GM18519 (cell line): ENCODE results near the gene ELFN2.
"Not testable (repeated sequence)": the region's sequence is repeated elsewhere in the genome, so short reads cannot be mapped to it uniquely, and the experiment has no call there.

Experiments
- ATAC-seq: cut with Tn5 transposase; IDR thresholded peaks from one replicate; pipeline ENCODE4 v1.9.1; 2021; ENCODE audit warnings: mild to moderate bottlenecking, moderate library complexity; ENCODE audit not compliant: unreplicated experiment, low FRiP score

ELFN2 gene

DNA sequence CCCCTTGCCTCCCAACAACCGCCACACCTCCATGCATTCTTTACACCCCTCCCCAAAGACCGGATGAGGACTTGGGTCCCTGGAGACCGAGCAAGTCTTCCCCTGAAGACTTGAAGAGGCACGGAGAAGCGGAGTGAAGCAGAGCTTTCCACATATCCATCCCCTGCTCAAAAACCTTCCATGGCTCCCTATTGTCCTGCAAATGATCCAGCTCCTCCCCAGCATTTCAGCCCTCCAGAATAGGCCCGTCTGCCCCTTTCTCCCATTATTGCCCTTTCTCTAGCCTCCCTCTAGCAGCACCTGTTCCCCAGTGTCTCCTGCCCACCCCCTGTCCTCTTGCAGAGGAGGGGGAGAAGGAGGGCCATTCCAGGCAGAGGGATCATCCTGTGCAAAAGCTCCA, 85.2 kb downstream of the ELFN2 start:
- no peak for ATAC-seq

DNA sequence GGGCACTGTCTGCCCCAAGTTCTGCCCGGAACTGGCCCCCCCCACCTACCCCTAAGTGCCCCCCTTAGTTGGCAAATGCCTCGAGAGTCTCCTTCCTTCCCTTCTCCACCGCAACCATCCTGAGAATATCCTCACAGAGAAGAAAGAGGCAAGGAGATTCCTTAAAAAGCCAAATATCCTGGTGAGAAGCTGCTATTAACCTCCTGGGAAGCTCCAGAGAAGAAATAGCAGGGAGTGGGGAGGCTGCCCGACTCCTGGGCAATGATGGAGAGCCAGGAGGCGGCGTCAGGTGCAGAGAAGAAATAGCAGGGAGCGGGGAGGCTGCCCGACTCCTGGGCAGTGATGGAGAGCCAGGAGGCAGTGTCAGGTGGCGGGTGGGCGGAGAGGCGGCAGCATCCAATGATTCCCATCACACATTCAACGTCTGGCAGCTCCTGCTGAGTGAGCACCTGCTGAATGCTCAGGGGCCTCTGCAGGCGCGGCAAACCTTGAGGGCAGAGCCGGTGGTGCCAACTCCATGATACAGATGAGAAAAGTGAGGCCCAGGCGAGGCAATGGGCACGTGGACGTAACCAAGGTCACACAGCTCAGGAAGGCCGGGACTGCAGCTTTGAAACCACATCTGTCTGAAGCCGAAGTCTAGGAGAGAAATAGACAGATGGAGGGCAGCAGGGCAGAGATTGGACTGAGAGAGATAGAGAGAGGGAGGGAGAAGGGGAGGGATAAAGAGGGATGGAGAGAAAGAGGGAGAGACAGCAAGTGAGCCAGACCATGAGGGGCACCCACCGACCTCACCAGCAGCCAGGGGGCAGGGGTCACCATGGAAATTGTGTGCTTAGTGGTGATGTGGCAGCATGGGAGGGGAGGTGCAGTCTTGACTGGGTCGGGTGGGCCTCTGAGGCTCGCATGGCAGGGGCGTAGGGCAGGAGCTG, 86.7 kb downstream of the ELFN2 start:
- ATAC-seq, result no peak

DNA sequence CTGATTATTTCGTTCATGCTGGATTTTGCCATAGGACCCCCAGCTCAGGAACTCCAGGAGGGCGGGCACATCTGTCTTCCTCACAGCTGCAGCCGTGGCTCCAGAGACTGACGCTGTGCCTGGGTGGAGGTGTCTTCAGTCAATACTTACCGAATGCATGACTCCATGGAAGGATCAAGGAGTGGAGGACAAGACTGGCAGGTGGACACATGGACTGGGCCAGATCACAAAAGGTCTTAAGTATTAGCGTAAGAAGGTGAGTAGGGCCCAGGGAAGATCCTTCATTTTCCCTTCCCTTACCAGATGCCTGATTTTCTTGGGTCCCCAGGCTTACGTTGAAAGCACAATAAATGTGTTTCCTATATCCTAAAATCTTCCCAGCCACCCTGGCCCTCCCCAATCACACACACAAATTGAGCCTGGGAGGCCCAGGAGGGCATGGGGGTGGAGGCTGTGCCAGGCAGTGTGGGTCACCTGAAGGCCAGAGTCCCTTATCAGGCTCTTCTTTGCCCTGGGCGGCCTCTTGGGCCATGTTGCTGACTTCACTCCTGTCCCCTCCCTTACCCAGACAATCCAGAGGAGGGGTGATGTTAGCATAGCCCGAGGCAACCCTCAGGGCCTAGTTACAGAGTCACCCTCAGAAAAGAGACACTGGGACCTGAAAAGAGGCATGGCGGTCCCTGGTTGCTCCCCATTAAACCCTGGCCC, 88.6 kb downstream of the ELFN2 start:
- no peak for ATAC-seq

GRCh38 chr22:37337204-37337943, 89.9 kb downstream of the ELFN2 start:
- ATAC-seq, result no peak

DNA sequence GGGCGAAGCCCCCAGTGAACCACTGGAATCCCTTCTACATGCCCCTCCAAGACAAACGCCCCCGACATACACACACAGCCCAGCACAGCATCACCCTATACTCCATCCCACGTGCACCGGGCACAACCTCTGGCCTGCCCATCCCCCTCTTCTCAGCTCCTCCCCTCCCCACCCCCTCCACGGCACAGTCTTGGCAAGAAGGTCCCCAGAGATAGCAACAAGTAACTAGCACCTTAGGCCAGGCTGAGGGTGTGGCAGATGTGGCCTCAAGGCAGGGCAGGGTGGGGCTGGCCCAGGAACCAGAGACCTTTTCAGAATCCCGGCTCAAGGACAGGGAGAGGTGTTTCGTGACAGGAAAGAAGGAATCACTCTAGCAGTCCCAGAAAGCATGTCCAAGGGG, 90.7 kb downstream of the ELFN2 start:
- no peak for ATAC-seq

GRCh38 chr22:37335806-37336199, 91.5 kb downstream of the ELFN2 start:
- no peak for ATAC-seq

GRCh38 chr22:37334859-37335805, 92.1 kb downstream of the ELFN2 start:
- no peak for ATAC-seq

GRCh38 chr22:37334461-37334858, 92.8 kb downstream of the ELFN2 start:
- ATAC-seq, result no peak

DNA sequence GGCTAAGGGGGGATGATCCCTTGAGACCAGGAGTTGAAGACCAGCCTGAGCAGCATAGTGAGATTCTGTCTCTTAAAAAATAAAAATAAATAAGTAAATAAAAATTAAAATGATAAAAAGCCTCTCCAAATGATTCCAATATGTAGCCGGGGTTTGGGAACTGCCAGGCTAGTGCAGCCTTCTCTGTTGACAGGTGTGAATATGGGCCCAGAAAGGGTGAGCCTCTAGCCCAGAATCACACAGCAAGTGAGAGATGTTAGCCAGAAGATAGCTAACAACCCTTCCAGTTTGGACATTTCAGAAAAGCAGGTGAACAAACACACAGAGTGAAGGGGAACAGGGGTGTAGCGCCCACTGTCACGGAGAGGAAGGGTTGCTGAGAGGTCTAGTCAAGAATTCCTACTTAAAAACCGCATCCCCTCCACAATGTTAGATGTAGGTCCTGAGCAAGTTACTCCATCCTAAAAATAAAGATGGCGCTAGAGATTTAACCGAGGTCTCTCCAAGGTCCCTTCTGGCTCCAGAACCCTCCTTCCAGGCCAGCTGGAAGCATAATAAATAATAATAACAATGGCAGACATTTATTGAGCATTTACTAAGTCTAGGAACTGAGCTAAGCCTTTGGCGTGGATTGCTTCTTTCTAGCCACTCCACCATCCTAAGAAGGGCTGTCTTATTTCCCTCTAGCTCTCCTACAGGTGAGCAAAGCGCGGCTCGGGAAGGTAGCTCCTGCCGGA, 93.4 kb downstream of the ELFN2 start:
- ATAC-seq, result no peak

DNA sequence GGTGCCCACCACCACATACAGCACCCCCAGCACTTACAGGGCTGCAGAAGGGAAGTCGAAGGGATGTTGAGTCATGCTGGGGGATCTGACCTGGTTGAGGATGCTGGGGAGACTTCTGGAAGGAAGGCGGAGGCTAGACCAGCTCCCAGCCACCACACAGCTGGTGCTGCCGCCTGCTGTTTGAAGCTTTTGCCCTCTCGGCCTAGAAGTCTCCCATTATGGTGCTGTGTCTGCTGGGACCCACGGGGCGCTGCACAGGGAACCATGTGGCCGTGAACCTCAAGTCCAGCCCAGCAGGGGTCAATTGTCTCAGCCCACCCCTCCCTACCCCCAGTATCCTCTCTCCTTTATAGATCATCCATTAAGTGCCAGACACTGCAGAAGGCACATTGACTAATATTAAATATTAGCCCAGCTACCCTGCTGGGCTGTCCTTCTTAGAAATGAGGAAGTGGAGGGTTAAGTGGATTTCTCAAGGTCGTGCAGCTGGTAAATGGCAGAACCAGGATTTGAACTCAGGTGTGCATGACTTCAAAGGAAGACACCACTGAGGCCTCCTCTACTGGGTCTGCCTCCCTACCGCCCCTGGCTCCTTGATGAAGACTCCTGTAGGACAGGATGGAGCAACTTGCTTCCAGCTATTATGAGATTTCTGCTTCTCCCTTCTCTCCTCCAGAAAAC, 95.3 kb downstream of the ELFN2 start:
- ATAC-seq, result no peak

DNA sequence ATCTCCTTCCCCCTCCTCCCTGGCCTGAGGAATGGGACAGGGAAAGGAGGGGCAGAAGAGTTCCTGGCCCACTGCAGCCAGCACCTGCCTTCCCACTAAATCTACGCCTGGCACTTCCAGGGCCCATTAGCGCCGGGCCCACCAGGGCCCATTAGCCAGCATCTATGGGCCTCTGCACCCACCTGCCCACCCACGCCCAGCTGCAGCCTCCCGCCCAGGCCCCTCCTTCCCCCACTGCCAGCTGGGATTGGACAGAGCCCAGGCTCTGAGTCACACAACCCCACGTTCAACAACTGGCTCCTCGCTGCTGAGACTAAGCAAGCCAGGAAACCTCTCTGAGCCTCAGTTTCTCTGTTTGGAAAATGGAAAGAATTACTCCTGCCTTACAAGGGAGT, 96.2 kb downstream of the ELFN2 start:
- no peak for ATAC-seq

- ATAC-seq, result no peak
Observed at GRCh38 chr22:37330200-37331033, 96.9 kb downstream of the ELFN2 start.

GRCh38 chr22:37329238-37330140, 97.8 kb downstream of the ELFN2 start:
- no peak for ATAC-seq

- ATAC-seq, result not testable (repeated sequence)
Observed at GRCh38 chr22:37328538-37329237, 98.6 kb downstream of the ELFN2 start.

GRCh38 chr22:37328017-37328416, 99.3 kb downstream of the ELFN2 start:
- ATAC-seq, result no peak

- no peak for ATAC-seq
Observed at GRCh38 chr22:37326726-37327125, 100.6 kb downstream of the ELFN2 start.
